Breast epithelium (tissue), 4 donors: ENCODE results near the gene RFPL4A. TPM values are rescaled to one million over a fixed set of nuclear protein-coding genes. Genes with fewer than 3 reads are reported as not detected.

Source experiments
- DNase-seq, 2 donors: peaks; one replicate each; pipeline ENCODE4 v3.0.0-alpha.2; 2019; ENCODE audit warnings: low spot score in 2 of 2
- H3K27ac ChIP-seq, 2 donors: fragments of 200-600 bp; sonication (generic) in 1 of 2; one replicate each; pipeline ENCODE4 v1.5.1; 2016 to 2019; ENCODE audit warnings: mild to moderate bottlenecking in 1 of 2
- H3K27me3 ChIP-seq, 2 donors: fragments of 200-600 bp; sonication (generic) in 1 of 2; one replicate each; pipeline versions ENCODE4 v1.5.1 to v1.6.0; 2017 to 2019; ENCODE audit warnings: control low read depth in 1 of 2, mild to moderate bottlenecking in 1 of 2
- H3K36me3 ChIP-seq: fragments of 200-600 bp; one replicate; pipeline ENCODE4 v1.5.1; 2019
- H3K4me1 ChIP-seq, 2 donors: fragments of 200-600 bp; sonication (generic); one replicate each; pipeline ENCODE4 v1.5.1; 2016 to 2019; ENCODE audit warnings: control low read depth in 1 of 2
- H3K4me3 ChIP-seq, 3 donors: fragments of 200-600 bp; sonication (generic); 1 replicate in 2 of 3; 2 replicates in 1 of 3; pipeline ENCODE4 v1.5.1; 2016 to 2019; ENCODE audit warnings: mild to moderate bottlenecking in 3 of 3, moderate library complexity in 2 of 3
- H3K9me3 ChIP-seq, 2 donors: fragments of 200-600 bp; sonication (generic) in 1 of 2; one replicate each; pipeline ENCODE4 v1.5.1; 2016 to 2019; ENCODE audit warnings: control low read depth in 1 of 2
- CTCF ChIP-seq, 3 donors: fragments of 450-650 bp; IDR thresholded peaks; one replicate each; pipeline ENCODE4 v1.5.1; 2016 to 2017; ENCODE audit warnings: antibody characterized with exemption in 3 of 3, mild to moderate bottlenecking in 3 of 3, moderate library complexity in 3 of 3
- POLR2A ChIP-seq: fragments of 450-650 bp; IDR thresholded peaks from one replicate; pipeline ENCODE4 v1.6.1; 2016; ENCODE audit warnings: antibody characterized with exemption, mild to moderate bottlenecking, moderate library complexity
- POLR2AphosphoS5 ChIP-seq, 3 donors: sonication (generic); formaldehyde crosslinking; IDR thresholded peaks; one replicate each; pipeline ENCODE4 v1.6.1; 2017; ENCODE audit warnings: antibody characterized with exemption in 3 of 3
- intact Hi-C: fragments of 100-400 bp; cut with DNase I; formaldehyde crosslinking; loops from one replicate; pipeline ENCODE4 v1.15.1; 2023; ENCODE audit warnings: low total_unique reads
- total RNA-seq, 3 donors: library from RNA; depleted of rRNA; stranded (reverse); fragments of >200 nt; gene quantifications; one replicate each; pipeline ENCODE4 v1.1.0, GENCODE V29; 2016

The RFPL4A gene
- total RNA-seq, 3 donors from 2014 or later: not detected

GRCh38 chr19:55811340-55811739 lies 52.4 kb downstream of the RFPL4A start:
- H3K9me3 ChIP-seq: no peaks in the 10 kb centered on the region
- H3K27me3 ChIP-seq: no peaks in the 10 kb centered on the region
- intact Hi-C loops: no loop called here
- DNase-seq: no peak
- no peak for TF ChIP-seq POLR2AphosphoS5 (IDR thresholded peaks at IDR 0.05)
- TF ChIP-seq CTCF (IDR thresholded peaks at IDR 0.05): no peak
- no peak for TF ChIP-seq POLR2A
- no peak overlapping the region for H3K27ac ChIP-seq
- no peak overlapping the region for H3K4me3 ChIP-seq
- H3K36me3 ChIP-seq: no peaks in the 10 kb centered on the region
- H3K4me1 ChIP-seq: no peaks in the 10 kb centered on the region

GRCh38 chr19:55812449-55812848 lies 53.6 kb downstream of the RFPL4A start:
- intact Hi-C loops: no loop called here
- no peak for DNase-seq
- Histone ChIP-seq H3K4me1 (no peaks in the 10 kb centered on the region), H3K4me3 (no peak overlapping the region), H3K27ac (no peak overlapping the region), H3K27me3 (no peaks in the 10 kb centered on the region), H3K9me3 (no peaks in the 10 kb centered on the region), H3K36me3 (no peaks in the 10 kb centered on the region)
- TF ChIP-seq POLR2AphosphoS5 (IDR thresholded peaks at IDR 0.05): no peak
- no peak for TF ChIP-seq CTCF (IDR thresholded peaks at IDR 0.05)
- no peak for TF ChIP-seq POLR2A

Other genes with a start within 250 kb of the RFPL4A start
- gene SBK2, start 222.0 kb upstream of the RFPL4A start, total RNA-seq: not detected
- gene SBK3, start 213.6 kb upstream of the RFPL4A start, total RNA-seq: 1 to 10 TPM in 1 of 3 donors, not detected in 2; 1.3 TPM
- gene ZNF579, start 178.2 kb upstream of the RFPL4A start, total RNA-seq: 1 to 10 TPM; 1.6 to 2.3 (median 1.6) TPM
- 1 to 10 TPM; 3.7 to 7.5 (median 6.1) TPM for gene FIZ1, start 159.6 kb upstream of the RFPL4A start, total RNA-seq
- 10 to 100 TPM; 22.3 to 25.6 (median 25.4) TPM for gene ZNF524, start 158.8 kb upstream of the RFPL4A start, total RNA-seq
- gene ZNF865, start 153.4 kb upstream of the RFPL4A start, total RNA-seq: 1 to 10 TPM; 3.2 to 5.0 (median 3.9) TPM
- 1 to 10 TPM; 2.6 to 6.7 (median 4.9) TPM for gene ZNF784, start 134.5 kb upstream of the RFPL4A start, total RNA-seq
- 10 to 100 TPM; 21.0 to 24.3 (median 22.4) TPM for gene ZNF580, start 118.1 kb upstream of the RFPL4A start, total RNA-seq
- gene ZNF581, start 115.4 kb upstream of the RFPL4A start, total RNA-seq: 10 to 100 TPM; 10.7 to 16.8 (median 16.7) TPM
- gene CCDC106, start 110.9 kb upstream of the RFPL4A start, total RNA-seq: 10 to 100 TPM in 2 of 3 donors, 1 to 10 TPM in 1; 7.9 to 10.5 (median 10.2) TPM
- 10 to 100 TPM; 82.5 to 93.4 (median 85.3) TPM for gene U2AF2, start 104.1 kb upstream of the RFPL4A start, total RNA-seq
- gene EPN1, start 83.9 kb upstream of the RFPL4A start, total RNA-seq: 10 to 100 TPM; 22.2 to 47.2 (median 27.5) TPM
- not detected for gene NLRP9, start 20.7 kb upstream of the RFPL4A start, total RNA-seq
- gene RFPL4AL1, start 10.0 kb downstream of the RFPL4A start, total RNA-seq: not detected
- gene NLRP11, start 72.9 kb downstream of the RFPL4A start, total RNA-seq: under 1 TPM in 1 of 3 donors, not detected in 2; 0.33 TPM
- not detected for gene NLRP4, start 77.4 kb downstream of the RFPL4A start, total RNA-seq
- under 1 TPM in 2 of 3 donors, not detected in 1; 0.33 to 0.73 TPM for gene NLRP13, start 173.2 kb downstream of the RFPL4A start, total RNA-seq
- gene NLRP8, start 188.7 kb downstream of the RFPL4A start, total RNA-seq: under 1 TPM in 2 of 3 donors, not detected in 1; 0.29 to 0.33 TPM
- gene NLRP5, start 227.7 kb downstream of the RFPL4A start, total RNA-seq: under 1 TPM in 2 of 3 donors, not detected in 1; 0.44 to 0.98 TPM